GM23248 (cell line): Measurements from ENCODE around the gene ZNF385D. TPM values are rescaled to one million over a fixed set of nuclear protein-coding genes. Genes with fewer than 3 reads are reported as not detected.

Experiments used
- DNase-seq: peaks from one replicate; pipeline ENCODE4 v3.0.0-alpha.2; 2015
- H2AFZ ChIP-seq: fragments of 200-600 bp; sonication (generic); 2 replicates; pipeline ENCODE4 v1.6.1; 2016; ENCODE audit warnings: antibody characterized with exemption
- H3F3A ChIP-seq: fragments of 200-600 bp; sonication (generic); 2 replicates; pipeline ENCODE4 v1.6.1; 2016; ENCODE audit warnings: mild to moderate bottlenecking, antibody characterized with exemption, mixed run types; ENCODE audit not compliant: insufficient read depth
- H3K27ac ChIP-seq: fragments of 200-600 bp; sonication (generic); 2 replicates; pipeline ENCODE4 v1.5.1; 2016; ENCODE audit warnings: mild to moderate bottlenecking
- H3K27me3 ChIP-seq: fragments of 200-600 bp; sonication (generic); replicated peaks from 2 replicates; pipeline ENCODE4 v1.6.1; 2016; ENCODE audit warnings: mild to moderate bottlenecking; ENCODE audit not compliant: insufficient read depth
- H3K36me3 ChIP-seq: fragments of 200-600 bp; sonication (generic); 2 replicates; pipeline ENCODE4 v1.6.1; 2016; ENCODE audit warnings: low read depth, mild to moderate bottlenecking
- H3K4me1 ChIP-seq: fragments of 200-600 bp; sonication (generic); 2 replicates; pipeline ENCODE4 v1.6.1; 2016; ENCODE audit warnings: mild to moderate bottlenecking; ENCODE audit not compliant: insufficient read depth
- H3K4me2 ChIP-seq: fragments of 200-600 bp; sonication (generic); one replicate; pipeline ENCODE4 v1.6.1; 2016; ENCODE audit warnings: mild to moderate bottlenecking; ENCODE audit not compliant: unreplicated experiment
- H3K4me3 ChIP-seq: fragments of 200-600 bp; sonication (generic); 2 replicates; pipeline ENCODE4 v1.5.1; 2016; ENCODE audit warnings: mild to moderate bottlenecking
- H3K79me2 ChIP-seq: fragments of 200-600 bp; sonication (generic); 2 replicates; pipeline ENCODE4 v1.6.1; 2016; ENCODE audit warnings: mild to moderate bottlenecking; ENCODE audit not compliant: insufficient read depth
- H3K9ac ChIP-seq: fragments of 200-600 bp; sonication (generic); 2 replicates; pipeline ENCODE4 v1.6.1; 2016; ENCODE audit warnings: mild to moderate bottlenecking
- H3K9me2 ChIP-seq: fragments of 200-600 bp; sonication (generic); 2 replicates; pipeline ENCODE4 v1.6.1; 2016; ENCODE audit warnings: mixed run types, mild to moderate bottlenecking, moderate library complexity; ENCODE audit not compliant: insufficient read depth
- H3K9me3 ChIP-seq: fragments of 200-600 bp; sonication (generic); one replicate; pipeline ENCODE4 v1.6.1; 2017; ENCODE audit warnings: low read depth
- H4K20me1 ChIP-seq: fragments of 200-600 bp; sonication (generic); 2 replicates; pipeline ENCODE4 v1.6.0; 2016; ENCODE audit not compliant: insufficient read depth
- EZH2 ChIP-seq: fragments of 200-600 bp; sonication (generic); IDR thresholded peaks from 2 replicates; pipeline ENCODE4 v1.6.1; 2018; ENCODE audit warnings: antibody characterized with exemption, mild to moderate bottlenecking; ENCODE audit not compliant: insufficient read depth, poor library complexity, severe bottlenecking
- EZH2phosphoT487 ChIP-seq: fragments of 200-600 bp; sonication (generic); IDR thresholded peaks from 2 replicates; pipeline ENCODE4 v1.6.1; 2018; ENCODE audit warnings: antibody characterized with exemption, moderate library complexity, mild to moderate bottlenecking, low read depth; ENCODE audit not compliant: insufficient read depth
- WGBS, 2 experiments: methylation state at CpG; one replicate each; pipeline ENCODE4 v1.1.6; 2015 to 2017; ENCODE audit warnings: low lambda C conversion rate in 2 of 2, low coverage in 1 of 2; ENCODE audit errors: missing lambda C conversion rate in 2 of 2; 5-methylcytosine and 5-hydroxymethylcytosine counted together
- in situ Hi-C: fragments of 300-500 bp; cut with MboI; formaldehyde crosslinking; loops from 2 replicates; pipeline ENCODE4 v1.15.0; 2020
- polyA plus RNA-seq: library from polyadenylated mRNA; unstranded; fragments of >200 nt; fragmentation: Nextera tagmentation; extraction: Ambion mirVana; gene quantifications from 2 replicates; pipeline ENCODE4 v1.2.1, GENCODE V29; 2016
- total RNA-seq: library from RNA; depleted of rRNA; stranded (reverse); fragments of >200 nt; shearing (Covaris generic); gene quantifications from 2 replicates; pipeline ENCODE4 v1.2.3, GENCODE V29; 2014

Gene ZNF385D
- total and polyA plus RNA-seq, 2 experiments from 2014 or later: 0.97 to 13.8 TPM

DNA sequence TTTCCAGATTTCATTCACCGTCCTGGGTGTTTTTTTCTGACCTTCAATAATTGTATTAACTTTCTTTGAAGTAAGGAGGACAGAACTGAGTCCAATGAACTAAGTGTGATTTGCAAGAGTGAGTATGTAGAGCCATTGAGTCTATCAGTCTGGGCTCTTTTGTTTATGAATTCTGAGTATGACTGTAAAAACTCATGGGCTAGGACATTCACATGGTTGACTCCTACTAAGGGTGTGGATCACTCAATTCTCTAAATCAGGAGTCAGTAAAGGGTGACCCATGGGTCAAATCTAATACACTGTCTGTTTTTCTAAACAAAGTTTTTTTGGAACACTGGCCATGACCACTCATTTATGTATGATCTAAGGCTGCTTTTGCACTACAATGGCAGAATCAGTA lies 269.0 kb downstream of the ZNF385D start:
- Histone ChIP-seq H3K9me3 (no peaks in the 10 kb centered on the region), H3K36me3 (no peaks in the 10 kb centered on the region), H3K27me3 (no peaks in the 10 kb centered on the region), H3K27ac (no peak overlapping the region), H3K9me2 (no peaks in the 10 kb centered on the region), H3F3A (peaks cover 11% of the 10 kb centered on the region; the same call in 1 of the 2 replicates), H3K4me1 (peaks cover 14% of the 10 kb centered on the region), H3K4me2 (no peak overlapping the region), H3K9ac (no peak overlapping the region), H4K20me1 (no peaks in the 10 kb centered on the region), H3K4me3 (no peak overlapping the region), H3K79me2 (no peaks in the 10 kb centered on the region), H2AFZ (no peak overlapping the region)
- no peak for DNase-seq
- WGBS, 2 experiments: 100% methylated on average over 1 of the region's 1 CpG
- TF ChIP-seq EZH2 (no peak), EZH2phosphoT487 (no peak)
- in situ Hi-C loops: loop anchor here (5.0 to 25.0 kb wide), 2 partner anchors 970 to 1145 kb away; no protein-coding TSS in a partner anchor

DNA sequence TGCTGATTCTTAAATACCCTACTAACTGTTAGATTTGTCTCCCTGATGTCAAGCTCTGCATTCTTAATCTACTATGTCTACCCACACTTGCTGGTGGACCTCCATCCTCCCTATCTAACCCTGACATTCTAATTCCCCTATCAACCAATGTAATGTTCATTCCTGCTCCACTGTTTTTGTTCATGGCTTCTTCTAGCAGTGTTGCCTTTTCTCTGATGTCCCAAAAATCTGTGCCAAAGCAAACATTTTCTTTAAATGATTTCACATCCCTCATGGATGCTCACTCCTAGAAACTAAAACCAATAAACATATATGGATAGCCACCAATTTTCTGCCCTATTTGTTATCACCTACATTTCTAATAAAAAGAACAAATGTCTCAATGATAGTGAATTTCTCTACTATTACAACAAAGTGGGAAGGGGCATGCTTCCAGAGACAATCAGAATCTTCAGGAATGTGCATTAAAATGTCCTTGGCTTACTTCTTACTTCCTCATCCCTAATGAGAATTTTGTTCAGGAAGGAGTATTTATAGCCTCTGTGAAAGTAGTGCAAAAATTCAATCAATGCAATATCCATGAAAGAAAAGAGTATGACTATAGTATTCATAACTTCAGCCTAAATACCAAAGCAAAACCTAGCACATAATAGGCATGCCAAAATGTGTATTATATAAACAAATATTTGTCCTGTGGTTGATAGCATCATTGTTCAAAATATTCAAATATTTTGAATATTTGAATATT lies 273.3 kb downstream of the ZNF385D start:
- no peaks in the 10 kb centered on the region for H3K79me2 ChIP-seq
- no peak overlapping the region for H3K9ac ChIP-seq
- no peak for TF ChIP-seq EZH2phosphoT487
- TF ChIP-seq EZH2: no peak
- H2AFZ ChIP-seq: no peak overlapping the region
- no peaks in the 10 kb centered on the region for H3K36me3 ChIP-seq
- no peaks in the 10 kb centered on the region for H3K27me3 ChIP-seq
- H3K4me2 ChIP-seq: no peak overlapping the region
- H3F3A ChIP-seq: peaks cover 11% of the 10 kb centered on the region; the same call in 1 of the 2 replicates
- H3K27ac ChIP-seq: peak overlapping the region; percentile 4; the same call in 1 of the 2 replicates
- in situ Hi-C loops: loop anchor here (25.0 kb wide), 1 partner anchor 1140 kb away; no protein-coding TSS in a partner anchor
- H3K4me1 ChIP-seq: peaks cover 14% of the 10 kb centered on the region
- no peak overlapping the region for H3K4me3 ChIP-seq
- H3K9me3 ChIP-seq: no peaks in the 10 kb centered on the region
- H4K20me1 ChIP-seq: no peaks in the 10 kb centered on the region
- DNase-seq: peak; percentile 27
- H3K9me2 ChIP-seq: no peaks in the 10 kb centered on the region; the same call in 1 of the 2 replicates

DNA sequence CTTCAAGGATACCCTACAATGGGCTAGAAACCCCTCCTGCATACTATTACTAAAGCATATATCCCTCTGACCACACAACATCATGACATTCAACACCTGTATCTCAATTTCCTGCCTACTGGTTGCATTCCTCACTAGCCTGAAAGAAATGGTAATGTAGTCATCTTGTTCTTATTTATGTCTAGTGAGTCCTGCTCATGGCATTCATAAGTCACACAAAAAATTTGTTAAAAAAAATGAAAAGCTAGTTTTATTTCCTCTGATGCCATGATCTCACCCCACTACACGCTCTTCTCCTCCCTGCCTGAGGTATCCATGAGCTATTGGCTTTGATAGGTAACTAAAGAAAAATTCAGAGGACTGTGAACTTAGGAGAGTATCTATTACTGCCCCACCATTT lies 284.5 kb downstream of the ZNF385D start:
- TF ChIP-seq EZH2 (no peak), EZH2phosphoT487 (no peak)
- no peaks in the 10 kb centered on the region for H3K9me3 ChIP-seq
- no peaks in the 10 kb centered on the region for H3K27me3 ChIP-seq
- no peaks in the 10 kb centered on the region for H3K9me2 ChIP-seq
- H3F3A ChIP-seq: 0 out of 2 replicates have a peak, but pooled peaks cover 6% of the 10 kb centered on the region
- H4K20me1 ChIP-seq: no peaks in the 10 kb centered on the region
- 31 to 65% methylated on average over 1 of the region's 1 CpG for WGBS, 2 experiments
- no peak overlapping the region for H3K27ac ChIP-seq
- in situ Hi-C loops: no loop called here
- peaks cover 21% of the 10 kb centered on the region for H3K4me1 ChIP-seq
- no peak overlapping the region for H3K9ac ChIP-seq
- peak; percentile 61 for DNase-seq
- peak overlapping the region; percentile 2 for H3K4me2 ChIP-seq
- no peak overlapping the region for H2AFZ ChIP-seq
- no peaks in the 10 kb centered on the region for H3K36me3 ChIP-seq
- H3K4me3 ChIP-seq: no peak overlapping the region
- H3K79me2 ChIP-seq: no peaks in the 10 kb centered on the region

DNA sequence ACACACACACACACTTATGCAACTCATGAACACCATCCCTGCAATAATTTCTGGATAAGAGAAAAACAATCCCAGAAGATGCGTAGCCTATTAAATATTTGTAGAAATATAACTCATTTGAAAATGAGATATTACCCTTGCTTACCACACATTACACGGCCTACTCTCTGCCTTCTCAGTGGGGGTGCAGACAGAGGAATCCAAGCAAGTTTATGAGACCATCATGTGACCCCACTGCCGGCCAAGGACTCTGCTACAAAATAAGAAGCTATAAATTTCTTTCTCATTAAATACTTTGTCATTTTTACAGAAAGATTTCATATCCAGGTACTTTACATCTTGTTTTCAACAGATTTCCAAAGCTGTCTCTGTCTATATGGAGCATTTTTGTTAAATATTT lies 286.3 kb downstream of the ZNF385D start:
- WGBS, 2 experiments: 52 to 61% methylated on average over 3 of the region's 3 CpGs
- H3K9me3 ChIP-seq: no peaks in the 10 kb centered on the region
- no peak for TF ChIP-seq EZH2
- no peak overlapping the region for H3K9ac ChIP-seq
- no peaks in the 10 kb centered on the region for H3K79me2 ChIP-seq
- H3K36me3 ChIP-seq: no peaks in the 10 kb centered on the region
- 0 out of 2 replicates have a peak, but pooled peaks cover 6% of the 10 kb centered on the region for H3F3A ChIP-seq
- H3K4me3 ChIP-seq: no peak overlapping the region
- H2AFZ ChIP-seq: no peak overlapping the region
- no peak overlapping the region for H3K27ac ChIP-seq
- H3K4me1 ChIP-seq: peaks cover 21% of the 10 kb centered on the region
- no peak overlapping the region for H3K4me2 ChIP-seq
- in situ Hi-C loops: no loop called here
- DNase-seq: no peak
- no peaks in the 10 kb centered on the region for H3K9me2 ChIP-seq
- no peaks in the 10 kb centered on the region for H4K20me1 ChIP-seq
- no peaks in the 10 kb centered on the region for H3K27me3 ChIP-seq
